Trophoblast cell (in vitro differentiated cells and primary cell): ENCODE data around the gene GNLY.
"Not testable (repeated sequence)": the region's sequence is repeated elsewhere in the genome, so short reads cannot be mapped to it uniquely, and the experiment has no call there.

Source experiments
- DNase-seq, 2 donors: peaks; one replicate each; pipeline ENCODE4 v3.0.0-alpha.2; 2016
- H2AFZ ChIP-seq: 2 replicates; pipeline ENCODE4 v1.6.1; 2013; ENCODE audit warnings: low read length, moderate library complexity, mild to moderate bottlenecking; ENCODE audit not compliant: insufficient read depth, poor library complexity
- H2AK5ac ChIP-seq: 2 replicates; pipeline ENCODE4 v1.6.1; 2013; ENCODE audit warnings: mild to moderate bottlenecking, low read length
- H2BK120ac ChIP-seq: 2 replicates; pipeline ENCODE4 v1.6.1; 2013; ENCODE audit warnings: low read length, mild to moderate bottlenecking, moderate library complexity; ENCODE audit not compliant: insufficient read depth, poor library complexity
- H2BK12ac ChIP-seq: 2 replicates; pipeline ENCODE4 v1.6.1; 2013; ENCODE audit warnings: mild to moderate bottlenecking, low read length, moderate library complexity
- H2BK5ac ChIP-seq: 2 replicates; pipeline ENCODE4 v1.6.1; 2013; ENCODE audit warnings: low read length, low read depth, moderate library complexity, mild to moderate bottlenecking; ENCODE audit not compliant: poor library complexity
- H3K14ac ChIP-seq: 2 replicates; pipeline ENCODE4 v1.6.1; 2013; ENCODE audit warnings: mild to moderate bottlenecking, low read length
- H3K18ac ChIP-seq: 2 replicates; pipeline ENCODE4 v1.6.1; 2013; ENCODE audit warnings: mild to moderate bottlenecking, low read length
- H3K23ac ChIP-seq: 2 replicates; pipeline ENCODE4 v1.6.1; 2013; ENCODE audit warnings: low read length
- H3K27ac ChIP-seq: 2 replicates; pipeline ENCODE4 v1.5.1; 2013; ENCODE audit warnings: low read depth, mild to moderate bottlenecking, inconsistent platforms, low read length, moderate library complexity
- H3K27me3 ChIP-seq: 2 replicates; pipeline ENCODE4 v1.6.1; 2013; ENCODE audit warnings: inconsistent platforms, mild to moderate bottlenecking, low read length, moderate library complexity; ENCODE audit not compliant: insufficient read depth
- H3K36me3 ChIP-seq, 2 experiments: 1 replicate in 1 of 2; 2 replicates in 1 of 2; pipeline ENCODE4 v1.6.1; 2013; ENCODE audit warnings: low read length in 2 of 2, mild to moderate bottlenecking in 2 of 2, moderate library complexity in 1 of 2; ENCODE audit not compliant: insufficient read depth in 2 of 2, control insufficient read depth in 1 of 2
- H3K4ac ChIP-seq: 2 replicates; pipeline ENCODE4 v1.6.1; 2013; ENCODE audit warnings: low read depth, mild to moderate bottlenecking, low read length, moderate library complexity
- H3K4me1 ChIP-seq, 2 experiments: 1 replicate in 1 of 2; 2 replicates in 1 of 2; pipeline ENCODE4 v1.6.1; 2013; ENCODE audit warnings: low read length in 2 of 2, mild to moderate bottlenecking in 2 of 2, moderate library complexity in 1 of 2; ENCODE audit not compliant: insufficient read depth in 2 of 2, control insufficient read depth in 1 of 2
- H3K4me2 ChIP-seq: 2 replicates; pipeline ENCODE4 v1.6.1; 2013; ENCODE audit warnings: inconsistent platforms, mild to moderate bottlenecking, low read length, moderate library complexity
- H3K4me3 ChIP-seq: 2 replicates; pipeline ENCODE4 v1.5.1; 2013; ENCODE audit warnings: mild to moderate bottlenecking, low read depth, low read length, inconsistent platforms
- H3K79me1 ChIP-seq: one replicate; pipeline ENCODE4 v1.6.1; 2013; ENCODE audit warnings: low read length
- H3K79me2 ChIP-seq: 2 replicates; pipeline ENCODE4 v1.6.1; 2013; ENCODE audit warnings: low read length, mild to moderate bottlenecking; ENCODE audit not compliant: control insufficient read depth, insufficient read depth, poor library complexity
- H3K9ac ChIP-seq: 2 replicates; pipeline ENCODE4 v1.6.1; 2013; ENCODE audit warnings: mild to moderate bottlenecking, low read length
- H3K9me3 ChIP-seq: 2 replicates; pipeline ENCODE4 v1.6.1; 2013; ENCODE audit warnings: low read depth, mild to moderate bottlenecking, control low read depth, inconsistent platforms, low read length; ENCODE audit not compliant: insufficient read depth
- H4K12ac ChIP-seq: 2 replicates; pipeline ENCODE4 v1.6.1; 2013; ENCODE audit warnings: low read depth, mild to moderate bottlenecking, low read length, moderate library complexity
- H4K8ac ChIP-seq: 2 replicates; pipeline ENCODE4 v1.6.1; 2013; ENCODE audit warnings: low read depth, mild to moderate bottlenecking, low read length, moderate library complexity
- H4K91ac ChIP-seq: one replicate; pipeline ENCODE4 v1.6.1; 2013; ENCODE audit warnings: low read depth, mild to moderate bottlenecking, low read length, moderate library complexity
- WGBS: extraction: QIAGEN DNeasy Blood & Tissue Kit; methylation state at CpG from one replicate; pipeline ENCODE4 v1.1.7; 2013; ENCODE audit warnings: missing lambda C conversion rate; ENCODE audit not compliant: insufficient read length, insufficient coverage; ENCODE audit errors: extremely low coverage; 5-methylcytosine and 5-hydroxymethylcytosine counted together

Gene GNLY

DNA sequence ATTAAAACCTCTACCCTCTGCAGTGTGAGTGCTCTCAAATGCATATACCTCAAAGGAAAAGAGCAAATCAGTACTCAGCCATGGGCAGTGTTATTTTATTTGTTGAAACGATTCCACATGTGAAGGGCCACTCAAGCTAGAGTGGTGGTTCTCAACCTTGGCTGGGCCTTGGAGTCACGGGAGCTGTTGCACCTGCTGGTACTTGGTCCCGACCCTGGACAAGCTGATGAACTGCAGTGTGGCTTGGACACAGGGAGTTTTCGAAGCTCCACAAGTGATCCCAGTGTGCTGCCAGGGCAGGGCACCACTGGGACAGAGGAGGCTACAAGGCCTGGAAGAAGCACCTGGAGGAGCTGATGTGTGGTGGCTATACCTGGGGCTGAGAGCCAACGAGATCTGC is 19.7 kb downstream of the GNLY start:
- Histone ChIP-seq H2BK5ac (no peak overlapping the region), H3K4me2 (no peak overlapping the region), H3K27ac (no peak overlapping the region), H3K14ac (no peak overlapping the region), H2BK12ac (no peak overlapping the region), H3K23ac (no peak overlapping the region), H4K91ac (no peak overlapping the region), H3K9ac (no peak overlapping the region), H3K9me3 (peaks cover 4% of the 10 kb centered on the region), H3K79me2 (no peaks in the 10 kb centered on the region), H3K4me3 (no peak overlapping the region), H2AK5ac (no peak overlapping the region), H2AFZ (no peak overlapping the region), H4K8ac (no peak overlapping the region), H3K36me3 (no peaks in the 10 kb centered on the region), H3K18ac (no peak overlapping the region), H3K4ac (no peak overlapping the region), H2BK120ac (no peak overlapping the region), H4K12ac (no peak overlapping the region), H3K79me1 (peaks cover 8% of the 10 kb centered on the region), H3K27me3 (no peaks in the 10 kb centered on the region), H3K4me1 (peaks cover 16 to 17% of the 10 kb centered on the region in 2 experiments)
- no peak for DNase-seq
- WGBS = no CpG with 5 or more reads among the region's 5 CpGs

DNA sequence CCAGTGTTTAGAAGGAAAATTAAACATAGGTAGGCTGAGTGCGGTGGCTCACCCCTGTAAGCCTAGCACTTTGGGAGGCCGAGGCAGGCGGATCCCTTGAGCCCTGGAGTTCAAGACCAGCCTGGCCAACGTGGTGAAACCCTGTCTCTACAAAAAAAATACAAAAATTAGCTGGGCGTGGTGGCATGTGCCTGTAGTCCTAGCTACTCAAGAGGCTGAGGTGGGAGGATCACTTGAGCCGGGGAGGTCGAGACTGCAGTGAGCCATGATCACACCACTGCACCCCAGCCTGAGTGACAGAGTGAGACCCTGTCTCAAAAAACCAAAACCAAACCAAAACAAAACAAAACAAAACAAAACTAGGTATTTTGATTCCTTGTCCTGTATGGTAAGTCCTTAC is 20.3 kb downstream of the GNLY start:
- not testable (repeated sequence) for H2BK5ac ChIP-seq, H3K14ac ChIP-seq, H3K4me3 ChIP-seq, H2AFZ ChIP-seq, H4K91ac ChIP-seq, DNase-seq, H2AK5ac ChIP-seq, H3K27ac ChIP-seq, H3K4me2 ChIP-seq, H3K9ac ChIP-seq, H3K79me2 ChIP-seq, H3K23ac ChIP-seq, H3K4ac ChIP-seq, H3K9me3 ChIP-seq, H3K18ac ChIP-seq, H2BK12ac ChIP-seq, H3K79me1 ChIP-seq, H2BK120ac ChIP-seq, H3K36me3 ChIP-seq, H3K27me3 ChIP-seq, H4K12ac ChIP-seq, H4K8ac ChIP-seq
- no CpG with 5 or more reads among the region's 7 CpGs for WGBS
- peaks cover 16 to 17% of the 10 kb centered on the region in 2 experiments for H3K4me1 ChIP-seq

- Histone ChIP-seq H3K27ac (no peak overlapping the region), H3K79me1 (peaks cover 8% of the 10 kb centered on the region), H4K8ac (no peak overlapping the region), H2BK120ac (no peak overlapping the region), H4K91ac (no peak overlapping the region), H2AFZ (no peak overlapping the region), H3K14ac (no peak overlapping the region), H3K4me3 (no peak overlapping the region), H3K27me3 (no peaks in the 10 kb centered on the region), H3K9me3 (peaks cover 4% of the 10 kb centered on the region), H3K79me2 (no peaks in the 10 kb centered on the region), H3K4ac (no peak overlapping the region), H3K4me1 (peaks cover 16 to 17% of the 10 kb centered on the region in 2 experiments), H2BK12ac (no peak overlapping the region), H2BK5ac (no peak overlapping the region), H2AK5ac (no peak overlapping the region), H3K9ac (no peak overlapping the region), H3K23ac (no peak overlapping the region), H4K12ac (no peak overlapping the region), H3K4me2 (no peak overlapping the region), H3K18ac (no peak overlapping the region), H3K36me3 (no peaks in the 10 kb centered on the region)
- DNase-seq = no peak
- WGBS = no CpG with 5 or more reads among the region's 8 CpGs
These were observed 20.7 kb downstream of the GNLY start for GRCh38 chr2:85714841-85715240.

GRCh38 chr2:85716346-85716914 is 22.3 kb downstream of the GNLY start:
- no peaks in the 10 kb centered on the region for H3K79me2 ChIP-seq
- peaks cover 3% of the 10 kb centered on the region for H3K79me1 ChIP-seq
- peaks cover 6% of the 10 kb centered on the region in 2 experiments for H3K4me1 ChIP-seq
- DNase-seq = no peak
- no peak overlapping the region for H3K23ac ChIP-seq
- H3K36me3 ChIP-seq = no peaks in the 10 kb centered on the region
- no peak overlapping the region for H2AFZ ChIP-seq
- no peak overlapping the region for H3K18ac ChIP-seq
- peak overlapping the region; percentile 18 for H3K4me2 ChIP-seq
- no peak overlapping the region for H4K8ac ChIP-seq
- H3K27ac ChIP-seq = no peak overlapping the region
- H2BK12ac ChIP-seq = no peak overlapping the region
- H2AK5ac ChIP-seq = no peak overlapping the region
- H3K9me3 ChIP-seq = peaks cover 4% of the 10 kb centered on the region
- no peak overlapping the region for H2BK5ac ChIP-seq
- no peak overlapping the region for H3K4ac ChIP-seq
- H3K4me3 ChIP-seq = no peak overlapping the region
- H3K14ac ChIP-seq = no peak overlapping the region
- no peak overlapping the region for H2BK120ac ChIP-seq
- no peak overlapping the region for H4K91ac ChIP-seq
- no peak overlapping the region for H4K12ac ChIP-seq
- WGBS = no CpG with 5 or more reads among the region's 13 CpGs
- H3K27me3 ChIP-seq = no peaks in the 10 kb centered on the region
- no peak overlapping the region for H3K9ac ChIP-seq
